ENCODE measurements around the gene CLCN1. TPM values are rescaled to one million over a fixed set of nuclear protein-coding genes. Genes with fewer than 3 reads are reported as not detected.
A peak's percentile ranks its signal among the peaks of the same experiment; 100 is the strongest.

CLCN1 gene
- polyA plus RNA-seq, 3 donors = 0.04 to 0.76 (median 0.11) TPM

DNA sequence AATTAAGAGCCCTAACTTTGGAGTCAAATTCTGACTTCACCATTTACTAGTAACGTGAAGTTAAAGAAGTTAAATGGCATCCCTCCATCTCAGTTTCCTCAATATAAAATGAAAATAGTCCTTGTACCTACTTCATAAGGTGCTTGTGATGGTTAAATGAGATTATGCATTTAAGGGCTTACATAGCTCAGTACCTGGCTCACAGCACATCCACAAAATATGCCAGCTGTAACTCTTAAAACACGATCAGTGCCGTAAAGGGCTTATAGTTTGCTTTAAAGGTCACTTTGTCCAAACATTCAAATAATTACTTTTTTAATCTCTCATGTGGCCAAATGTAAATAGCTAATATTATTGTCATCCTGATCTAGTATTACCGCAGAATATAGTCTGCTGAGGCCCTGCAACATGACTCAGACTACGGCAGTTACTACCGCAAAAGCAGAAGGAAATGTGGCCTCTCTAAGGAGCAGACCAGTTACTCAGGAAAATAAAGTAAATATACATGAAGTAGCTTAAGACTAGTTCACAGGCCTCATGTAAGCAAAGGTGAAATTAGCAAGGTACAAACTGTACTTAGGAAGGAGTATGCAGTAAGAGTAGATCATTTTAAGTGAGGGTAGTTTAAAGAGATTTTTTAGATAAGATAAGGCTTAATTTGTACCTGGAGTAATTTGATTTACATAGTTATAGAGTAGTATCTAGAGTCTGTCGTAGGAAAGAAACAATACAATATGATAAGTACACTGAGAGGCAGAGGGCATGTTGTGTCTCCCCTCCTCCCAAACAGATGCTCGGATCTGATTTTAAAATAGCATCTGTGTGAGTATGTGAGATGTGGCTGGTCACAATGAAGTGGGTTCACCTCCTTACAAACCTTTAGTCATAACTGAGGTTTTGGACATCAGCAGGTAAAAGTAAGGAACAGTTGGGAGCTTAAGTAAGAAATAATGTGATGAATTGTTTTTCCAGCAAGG lies 14.7 kb upstream of the CLCN1 start:
- peaks cover 41 to 49% of the 10 kb centered on the region in 2 donors for H3K4me1 ChIP-seq (ENCODE audit: control insufficient read depth in 1 of 2, insufficient read depth in 2 of 2, low read length in 2 of 2)
- H3K4me1 Mint-ChIP-seq = peaks cover 54% of the 10 kb centered on the region
- peak overlapping the region in 1 of 2 donors; percentile 84 for H3K4me3 Mint-ChIP-seq
- peaks cover 80% of the 10 kb centered on the region for H3K79me2 ChIP-seq (ENCODE audit: insufficient read depth, low read length)
- H3K9me3 ChIP-seq (replicated peaks in 1 of 2; ENCODE audit: control insufficient read depth in 1 of 2, insufficient read depth in 1 of 2, low read length in 2 of 2) = no peaks in the 10 kb centered on the region
- 0% methylated on average over 1 of the region's 8 CpGs for WGBS (ENCODE audit: insufficient coverage)
- no peaks in the 10 kb centered on the region for H4K20me1 ChIP-seq (ENCODE audit: insufficient read depth, low read length)
- peak overlapping the region; percentile 18 to 79 for H3K27ac ChIP-seq (ENCODE audit: low read depth in 1 of 2, low read length in 2 of 2)
- peaks cover 62 to 92% of the 10 kb centered on the region in 2 donors for H3K36me3 Mint-ChIP-seq
- peak; percentile 69 to 81 (median 80) for DNase-seq
- H3K4me2 ChIP-seq (replicated peaks; ENCODE audit: extremely low read depth, low read length, poor library complexity, severe bottlenecking) = peak overlapping the region; percentile 64
- intact Hi-C loops (cut with micrococcal nuclease) = loop anchor here (5.0 kb wide), 2 partner anchors 54 to 294 kb away; no protein-coding TSS in a partner anchor
- H2AFZ ChIP-seq (ENCODE audit: insufficient read depth, low read depth, low read length, poor library complexity, severe bottlenecking) = peak overlapping the region; percentile 15
- H3K4me3 ChIP-seq (replicated peaks in 1 of 3; ENCODE audit: low read depth in 2 of 3, low read length in 3 of 3) = peak overlapping the region in 1 of 3 experiments; percentile 40
- TF ChIP-seq, protein P1, sequence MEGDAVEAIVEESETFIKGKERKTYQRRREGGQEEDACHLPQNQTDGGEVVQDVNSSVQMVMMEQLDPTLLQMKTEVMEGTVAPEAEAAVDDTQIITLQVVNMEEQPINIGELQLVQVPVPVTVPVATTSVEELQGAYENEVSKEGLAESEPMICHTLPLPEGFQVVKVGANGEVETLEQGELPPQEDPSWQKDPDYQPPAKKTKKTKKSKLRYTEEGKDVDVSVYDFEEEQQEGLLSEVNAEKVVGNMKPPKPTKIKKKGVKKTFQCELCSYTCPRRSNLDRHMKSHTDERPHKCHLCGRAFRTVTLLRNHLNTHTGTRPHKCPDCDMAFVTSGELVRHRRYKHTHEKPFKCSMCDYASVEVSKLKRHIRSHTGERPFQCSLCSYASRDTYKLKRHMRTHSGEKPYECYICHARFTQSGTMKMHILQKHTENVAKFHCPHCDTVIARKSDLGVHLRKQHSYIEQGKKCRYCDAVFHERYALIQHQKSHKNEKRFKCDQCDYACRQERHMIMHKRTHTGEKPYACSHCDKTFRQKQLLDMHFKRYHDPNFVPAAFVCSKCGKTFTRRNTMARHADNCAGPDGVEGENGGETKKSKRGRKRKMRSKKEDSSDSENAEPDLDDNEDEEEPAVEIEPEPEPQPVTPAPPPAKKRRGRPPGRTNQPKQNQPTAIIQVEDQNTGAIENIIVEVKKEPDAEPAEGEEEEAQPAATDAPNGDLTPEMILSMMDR (IDR thresholded peaks at IDR 0.05) = no peak
- no peaks in the 10 kb centered on the region for H3K27me3 Mint-ChIP-seq (ENCODE audit: low read depth in 3 of 3)
- H3K9me3 Mint-ChIP-seq = peaks cover 0 to 3% (median 0%) of the 10 kb centered on the region in 7 donors
- no peaks in the 10 kb centered on the region for H3K27me3 ChIP-seq (ENCODE audit: control insufficient read depth in 2 of 2, insufficient read depth in 2 of 2, low read length in 2 of 2)
- H3K27ac Mint-ChIP-seq = peak overlapping the region; percentile 76 to 88 (median 84)
- H3K36me3 ChIP-seq (replicated peaks in 1 of 2; ENCODE audit: control insufficient read depth in 1 of 2, insufficient read depth in 2 of 2, low read length in 2 of 2) = peaks cover 56 to 91% of the 10 kb centered on the region in 2 donors
- peak overlapping the region; percentile 2 for H3K9ac ChIP-seq (ENCODE audit: insufficient read depth, low read length, poor library complexity, severe bottlenecking)

DNA sequence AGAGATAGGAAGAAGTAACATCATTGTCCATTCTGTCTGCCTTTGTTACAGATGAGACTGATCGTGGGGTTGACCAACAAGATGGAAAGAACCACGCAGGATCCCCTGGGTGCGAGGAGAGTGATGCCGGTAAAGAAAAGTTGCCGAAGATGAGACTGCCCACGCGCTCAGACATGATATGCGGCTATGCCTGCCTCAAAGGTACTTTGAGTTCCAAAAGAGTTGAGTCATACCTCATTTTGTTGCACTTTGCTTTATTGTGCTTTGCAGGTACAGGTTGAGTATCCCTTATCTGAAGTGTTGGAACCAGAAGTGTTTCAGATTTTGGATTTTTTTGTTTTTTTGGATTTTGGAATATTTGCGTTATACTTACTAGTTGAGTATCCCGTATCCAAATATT lies 12.2 kb upstream of the CLCN1 start:
- peaks cover 51% of the 10 kb centered on the region for H3K4me1 Mint-ChIP-seq
- peaks cover 0 to 3% (median 0%) of the 10 kb centered on the region in 3 donors for H3K27me3 Mint-ChIP-seq (ENCODE audit: low read depth in 3 of 3)
- Histone ChIP-seq H3K27me3 (ENCODE audit: control insufficient read depth in 2 of 2, insufficient read depth in 2 of 2, low read length in 2 of 2) (no peaks in the 10 kb centered on the region), H3K4me1 (ENCODE audit: control insufficient read depth in 1 of 2, insufficient read depth in 2 of 2, low read length in 2 of 2) (peaks cover 33 to 39% of the 10 kb centered on the region in 2 donors), H2AFZ (ENCODE audit: insufficient read depth, low read depth, low read length, poor library complexity, severe bottlenecking) (no peak overlapping the region), H3K9ac (ENCODE audit: insufficient read depth, low read length, poor library complexity, severe bottlenecking) (no peak overlapping the region), H3K9me3 (replicated peaks in 1 of 2; ENCODE audit: control insufficient read depth in 1 of 2, insufficient read depth in 1 of 2, low read length in 2 of 2) (no peaks in the 10 kb centered on the region), H3K4me3 (replicated peaks in 1 of 3; ENCODE audit: low read depth in 2 of 3, low read length in 3 of 3) (no peak overlapping the region), H3K27ac (ENCODE audit: low read depth in 1 of 2, low read length in 2 of 2) (no peak overlapping the region), H4K20me1 (ENCODE audit: insufficient read depth, low read length) (no peaks in the 10 kb centered on the region), H3K4me2 (replicated peaks; ENCODE audit: extremely low read depth, low read length, poor library complexity, severe bottlenecking) (no peak overlapping the region), H3K36me3 (replicated peaks in 1 of 2; ENCODE audit: control insufficient read depth in 1 of 2, insufficient read depth in 2 of 2, low read length in 2 of 2) (peaks cover 66 to 89% of the 10 kb centered on the region in 2 donors), H3K79me2 (ENCODE audit: insufficient read depth, low read length) (peaks cover 71% of the 10 kb centered on the region)
- intact Hi-C loops (cut with micrococcal nuclease) = loop anchor here (5.0 kb wide), 2 partner anchors 56 to 296 kb away; no protein-coding TSS in a partner anchor
- over 99% methylated on average over 8 of the region's 10 CpGs for WGBS (ENCODE audit: insufficient coverage)
- no peak for DNase-seq
- peaks cover 70 to 89% of the 10 kb centered on the region in 2 donors for H3K36me3 Mint-ChIP-seq
- TF ChIP-seq, protein P1 (IDR thresholded peaks at IDR 0.05) = no peak
- H3K27ac Mint-ChIP-seq = peak overlapping the region in 2 of 7 donors; percentile 47 to 49
- H3K9me3 Mint-ChIP-seq = peaks cover 0 to 3% (median 0%) of the 10 kb centered on the region in 7 donors
- H3K4me3 Mint-ChIP-seq = no peak overlapping the region
